HG03039 (cell line): ENCODE measurements around the gene OR6C76.

Experiments
- ATAC-seq: cut with Tn5 transposase; IDR thresholded peaks from one replicate; pipeline ENCODE4 v1.9.1; 2021; ENCODE audit warnings: mild to moderate bottlenecking, moderate library complexity; ENCODE audit not compliant: unreplicated experiment

Gene OR6C76

GRCh38 chr12:55467836-55468235 is 41.8 kb downstream of the OR6C76 start:
- ATAC-seq, result no peak

- ATAC-seq, result no peak
Measured at GRCh38 chr12:55469291-55469690, 43.2 kb downstream of the OR6C76 start.

GRCh38 chr12:55470088-55470829 is 44.2 kb downstream of the OR6C76 start, which contains the start of gene OR6C70:
Gene OR6C70, minus strand, starts transcription at chr12:55470138. Its CDS starts 0 bp downstream, at chr12:55470138.
- no peak for ATAC-seq

GRCh38 chr12:55472264-55472663 is 46.2 kb downstream of the OR6C76 start:
- no peak for ATAC-seq
